Measurements from ENCODE around the gene PDCD2L.
A peak's percentile ranks its signal among the peaks of the same experiment; 100 is the strongest.
"Not testable (repeated sequence)": the region's sequence is repeated elsewhere in the genome, so short reads cannot be mapped to it uniquely, and the experiment has no call there.

The PDCD2L gene

GRCh38 chr19:34404109-34404909 lies at the start of gene PDCD2L:
Gene PDCD2L, plus strand, starts transcription at chr19:34404399. Its CDS starts 32 bp downstream, at chr19:34404431.
- peak; percentile 94 for DNase-seq

- no peak for DNase-seq
These were observed 49.0 kb upstream of the PDCD2L start for GRCh38 chr19:34355201-34355600.

- DNase-seq, result no peak
These were observed 47.3 kb upstream of the PDCD2L start for GRCh38 chr19:34356875-34357274.

- no peak for DNase-seq
These were observed 46.8 kb upstream of the PDCD2L start for GRCh38 chr19:34357431-34357830.

- DNase-seq, result peak; percentile 99
These were observed 44.9 kb upstream of the PDCD2L start for GRCh38 chr19:34359140-34359953.

GRCh38 chr19:34359954-34360315 lies 44.3 kb upstream of the PDCD2L start:
- no peak for DNase-seq

GRCh38 chr19:34360354-34360909 lies 43.8 kb upstream of the PDCD2L start:
- no peak for DNase-seq

- no peak for DNase-seq
These were observed 41.5 kb upstream of the PDCD2L start for GRCh38 chr19:34362679-34363069.

- DNase-seq, result no peak
These were observed 41.1 kb upstream of the PDCD2L start for GRCh38 chr19:34363094-34363493.

GRCh38 chr19:34363930-34364329 lies 40.3 kb upstream of the PDCD2L start:
- no peak for DNase-seq

- no peak for DNase-seq
These were observed 39.8 kb upstream of the PDCD2L start for GRCh38 chr19:34364462-34364829.

GRCh38 chr19:34364830-34365462 lies 39.3 kb upstream of the PDCD2L start, which contains the start of gene GPI:
Gene GPI, plus strand, starts transcription at chr19:34365196. Its CDS starts 71 bp downstream, at chr19:34365267.
- peak; percentile 67 for DNase-seq

- peak; percentile 67 for DNase-seq
These were observed 38.5 kb upstream of the PDCD2L start for GRCh38 chr19:34365463-34366401.

GRCh38 chr19:34366738-34367623 lies 37.2 kb upstream of the PDCD2L start:
- no peak for DNase-seq

GRCh38 chr19:34367624-34367957 lies 36.6 kb upstream of the PDCD2L start:
- no peak for DNase-seq

GRCh38 chr19:34368338-34368737 lies 35.9 kb upstream of the PDCD2L start:
- DNase-seq, result no peak

- DNase-seq, result not testable (repeated sequence)
These were observed 35.0 kb upstream of the PDCD2L start for GRCh38 chr19:34369166-34369565.

GRCh38 chr19:34370117-34370516 lies 34.1 kb upstream of the PDCD2L start:
- no peak for DNase-seq

- no peak for DNase-seq
These were observed 33.2 kb upstream of the PDCD2L start for GRCh38 chr19:34370983-34371382.

GRCh38 chr19:34373601-34374288 lies 30.5 kb upstream of the PDCD2L start:
- no peak for DNase-seq

- DNase-seq, result no peak
These were observed 28.6 kb upstream of the PDCD2L start for GRCh38 chr19:34375598-34375997.
